GM18868 (cell line): Measurements from ENCODE around the gene KCNN1.
"Not testable (repeated sequence)": the region's sequence is repeated elsewhere in the genome, so short reads cannot be mapped to it uniquely, and the experiment has no call there.

ENCODE experiments used
- ATAC-seq: cut with Tn5 transposase; IDR thresholded peaks from one replicate; pipeline ENCODE4 v1.9.1; 2021; ENCODE audit warnings: mild to moderate bottlenecking, moderate library complexity; ENCODE audit not compliant: unreplicated experiment

The KCNN1 gene

GRCh38 chr19:17966550-17967256, at the start of gene KCNN1:
Gene KCNN1, plus strand, starts transcription at chr19:17967107. Its CDS starts 6,782 bp downstream, at chr19:17973889.
- no peak for ATAC-seq

GRCh38 chr19:17918151-17918550, 48.8 kb upstream of the KCNN1 start:
- not testable (repeated sequence) for ATAC-seq

GRCh38 chr19:17919122-17919521, 47.8 kb upstream of the KCNN1 start:
- not testable (repeated sequence) for ATAC-seq

- no peak for ATAC-seq
Measured at GRCh38 chr19:17920527-17920926, 46.4 kb upstream of the KCNN1 start.

- ATAC-seq, result no peak
Measured at GRCh38 chr19:17922138-17922537, 44.8 kb upstream of the KCNN1 start.

- ATAC-seq, result no peak
Measured at GRCh38 chr19:17926044-17926443, 40.9 kb upstream of the KCNN1 start.

- no peak for ATAC-seq
Measured at GRCh38 chr19:17929056-17929455, 37.9 kb upstream of the KCNN1 start.

- no peak for ATAC-seq
Measured at GRCh38 chr19:17931532-17932191, 35.2 kb upstream of the KCNN1 start.

- ATAC-seq, result peak; percentile 75
Measured at GRCh38 chr19:17932485-17933338, 34.2 kb upstream of the KCNN1 start, which contains the start of gene CCDC124. Gene CCDC124, plus strand, starts transcription at chr19:17933015. Its CDS starts 3,406 bp downstream, at chr19:17936421.

- no peak for ATAC-seq
Measured at GRCh38 chr19:17933414-17934129, 33.3 kb upstream of the KCNN1 start.

- no peak for ATAC-seq
Measured at GRCh38 chr19:17936379-17936778, 30.5 kb upstream of the KCNN1 start.

- no peak for ATAC-seq
Measured at GRCh38 chr19:17937371-17937900, 29.5 kb upstream of the KCNN1 start.

GRCh38 chr19:17938092-17938845, 28.6 kb upstream of the KCNN1 start:
- ATAC-seq, result peak; percentile 51

GRCh38 chr19:17942181-17942580, 24.7 kb upstream of the KCNN1 start:
- no peak for ATAC-seq

GRCh38 chr19:17942582-17943273, 24.2 kb upstream of the KCNN1 start:
- ATAC-seq, result no peak

- no peak for ATAC-seq
Measured at GRCh38 chr19:17943274-17944221, 23.4 kb upstream of the KCNN1 start.

- ATAC-seq, result no peak
Measured at GRCh38 chr19:17944301-17944700, 22.6 kb upstream of the KCNN1 start.
